HAP-1 (cell line): Measurements from ENCODE around the gene ZNF784.

Source experiments
- DNase-seq, 2 experiments: peaks; one replicate each; pipeline ENCODE4 v3.0.0-alpha.2; 2016 to 2020; ENCODE audit warnings: low spot score in 2 of 2
- H3K27me3 ChIP-seq: fragments of 250-450 bp; sonication (Bioruptor Pico); 2 replicates; pipeline ENCODE4 v1.5.1; 2020; ENCODE audit warnings: low read depth, mild to moderate bottlenecking, moderate library complexity
- H3K36me3 ChIP-seq: fragments of 250-450 bp; sonication (Bioruptor Pico); replicated peaks from 2 replicates; pipeline ENCODE4 v1.5.1; 2020; ENCODE audit warnings: mild to moderate bottlenecking
- H3K4me1 ChIP-seq: fragments of 250-450 bp; sonication (Bioruptor Pico); 2 replicates; pipeline ENCODE4 v1.5.1; 2020; ENCODE audit warnings: mild to moderate bottlenecking
- H3K4me3 ChIP-seq: fragments of 250-450 bp; sonication (Bioruptor Pico); 2 replicates; pipeline ENCODE4 v1.5.1; 2020; ENCODE audit warnings: mild to moderate bottlenecking, moderate library complexity
- H3K9me3 ChIP-seq: fragments of 250-450 bp; sonication (Bioruptor Pico); 2 replicates; pipeline ENCODE4 v1.5.1; 2020; ENCODE audit warnings: mild to moderate bottlenecking, moderate library complexity
- in situ Hi-C: fragments of 300-500 bp; cut with MboI; formaldehyde crosslinking; loops from 3 replicates; pipeline ENCODE4 v1.14.3; 2020; ENCODE audit warnings: low sequenced_read_pairs, inconsistent platforms, mixed read lengths

The ZNF784 gene

DNA sequence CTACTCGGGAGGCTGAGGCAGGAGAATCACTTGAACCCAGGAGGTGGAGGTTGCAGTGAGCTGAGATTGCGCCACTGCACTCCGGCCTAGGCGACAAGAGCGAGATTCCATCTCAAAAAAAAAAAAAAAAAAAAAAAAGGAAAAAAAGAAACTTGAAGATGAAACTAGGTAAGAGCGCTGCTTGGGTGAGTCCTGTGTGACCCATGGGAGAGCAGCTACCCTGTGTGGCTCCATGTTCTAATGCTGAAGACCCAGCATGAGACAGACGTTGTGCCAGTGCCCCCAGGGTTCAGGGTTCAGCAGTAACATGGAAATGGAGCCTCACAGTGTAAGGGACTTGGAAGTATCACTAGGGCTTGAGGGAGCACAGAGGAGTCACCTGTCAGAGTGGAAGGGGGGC, 5.9 kb downstream of the ZNF784 start:
- H3K27me3 ChIP-seq = no peaks in the 10 kb centered on the region
- no peak overlapping the region for H3K4me3 ChIP-seq
- H3K36me3 ChIP-seq = peaks cover 16% of the 10 kb centered on the region
- H3K4me1 ChIP-seq = no peaks in the 10 kb centered on the region
- H3K9me3 ChIP-seq = no peaks in the 10 kb centered on the region
- DNase-seq = no peak
- in situ Hi-C loops = no loop called here

DNA sequence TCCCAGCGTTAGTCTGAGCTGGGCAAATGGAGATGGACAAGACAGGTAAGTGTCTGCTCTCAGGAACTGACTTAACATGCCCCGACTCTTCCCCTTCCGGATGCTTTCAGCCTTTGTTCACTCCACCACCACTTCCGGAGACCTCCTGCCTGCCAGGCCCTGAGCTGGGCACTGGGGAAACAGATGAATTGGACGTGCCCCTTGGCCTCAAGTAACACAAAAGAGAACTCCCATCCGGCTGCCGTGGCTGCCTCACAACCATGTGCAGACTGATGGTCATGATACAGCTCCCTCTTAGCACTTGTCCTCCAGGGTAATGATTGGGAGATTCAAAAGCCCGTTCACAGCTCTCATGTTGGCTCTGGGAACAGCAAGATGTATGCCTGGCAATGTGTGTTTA, 6.9 kb downstream of the ZNF784 start:
- H3K36me3 ChIP-seq = peaks cover 16% of the 10 kb centered on the region

DNA sequence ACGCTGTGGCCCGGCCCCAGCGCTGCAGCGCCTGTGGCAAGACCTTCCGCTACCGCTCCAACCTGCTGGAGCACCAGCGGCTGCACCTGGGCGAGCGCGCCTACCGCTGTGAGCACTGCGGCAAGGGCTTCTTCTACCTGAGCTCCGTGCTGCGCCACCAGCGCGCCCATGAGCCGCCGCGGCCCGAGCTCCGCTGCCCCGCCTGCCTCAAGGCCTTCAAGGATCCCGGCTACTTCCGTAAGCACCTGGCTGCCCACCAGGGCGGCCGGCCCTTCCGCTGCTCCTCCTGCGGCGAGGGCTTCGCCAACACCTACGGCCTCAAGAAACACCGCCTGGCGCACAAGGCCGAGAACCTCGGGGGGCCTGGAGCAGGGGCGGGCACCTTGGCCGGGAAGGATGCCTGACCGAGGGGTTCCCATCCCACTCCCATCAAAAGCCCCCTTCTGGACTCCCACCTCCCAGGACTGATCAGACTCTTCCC, 7.9 kb downstream of the ZNF784 start:
- no peak for DNase-seq
- H3K4me3 ChIP-seq = no peak overlapping the region
- in situ Hi-C loops = no loop called here
- H3K4me1 ChIP-seq = no peaks in the 10 kb centered on the region
- no peaks in the 10 kb centered on the region for H3K27me3 ChIP-seq
- H3K36me3 ChIP-seq = peaks cover 16% of the 10 kb centered on the region
- no peaks in the 10 kb centered on the region for H3K9me3 ChIP-seq

More for the DNA sequence above, 6.9 kb downstream of the ZNF784 start:
- H3K9me3 ChIP-seq = no peaks in the 10 kb centered on the region
- in situ Hi-C loops = no loop called here
- DNase-seq = no peak
- no peaks in the 10 kb centered on the region for H3K27me3 ChIP-seq
- H3K4me1 ChIP-seq = no peaks in the 10 kb centered on the region
- H3K4me3 ChIP-seq = no peak overlapping the region

DNA sequence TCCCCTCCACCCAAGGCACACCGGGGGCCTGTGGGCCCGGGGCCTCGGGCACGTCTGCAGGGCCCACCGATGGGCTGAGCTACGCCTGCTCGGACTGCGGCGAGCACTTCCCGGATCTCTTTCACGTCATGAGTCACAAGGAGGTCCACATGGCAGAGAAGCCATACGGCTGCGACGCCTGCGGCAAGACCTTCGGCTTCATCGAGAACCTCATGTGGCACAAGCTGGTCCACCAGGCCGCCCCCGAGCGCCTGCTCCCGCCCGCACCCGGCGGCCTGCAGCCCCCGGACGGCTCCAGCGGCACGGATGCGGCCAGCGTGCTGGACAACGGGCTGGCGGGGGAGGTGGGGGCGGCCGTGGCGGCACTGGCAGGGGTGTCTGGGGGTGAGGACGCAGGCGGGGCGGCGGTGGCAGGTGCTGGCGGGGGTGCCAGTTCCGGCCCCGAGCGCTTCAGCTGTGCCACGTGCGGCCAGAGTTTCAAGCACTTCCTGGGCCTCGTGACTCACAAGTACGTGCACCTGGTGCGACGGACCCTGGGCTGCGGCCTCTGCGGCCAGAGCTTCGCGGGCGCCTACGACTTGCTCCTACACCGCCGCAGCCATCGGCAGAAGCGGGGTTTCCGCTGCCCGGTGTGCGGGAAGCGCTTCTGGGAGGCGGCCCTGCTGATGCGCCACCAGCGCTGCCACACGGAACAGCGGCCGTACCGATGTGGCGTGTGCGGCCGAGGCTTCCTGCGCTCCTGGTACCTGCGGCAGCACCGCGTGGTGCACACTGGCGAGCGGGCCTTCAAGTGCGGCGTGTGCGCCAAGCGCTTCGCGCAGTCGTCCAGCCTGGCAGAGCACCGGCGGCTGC, 8.6 kb downstream of the ZNF784 start:
- H3K4me1 ChIP-seq = no peaks in the 10 kb centered on the region
- H3K27me3 ChIP-seq = no peaks in the 10 kb centered on the region
- no peaks in the 10 kb centered on the region for H3K9me3 ChIP-seq
- H3K4me3 ChIP-seq = no peak overlapping the region
- in situ Hi-C loops = no loop called here
- H3K36me3 ChIP-seq = peaks cover 16% of the 10 kb centered on the region
- no peak for DNase-seq

DNA sequence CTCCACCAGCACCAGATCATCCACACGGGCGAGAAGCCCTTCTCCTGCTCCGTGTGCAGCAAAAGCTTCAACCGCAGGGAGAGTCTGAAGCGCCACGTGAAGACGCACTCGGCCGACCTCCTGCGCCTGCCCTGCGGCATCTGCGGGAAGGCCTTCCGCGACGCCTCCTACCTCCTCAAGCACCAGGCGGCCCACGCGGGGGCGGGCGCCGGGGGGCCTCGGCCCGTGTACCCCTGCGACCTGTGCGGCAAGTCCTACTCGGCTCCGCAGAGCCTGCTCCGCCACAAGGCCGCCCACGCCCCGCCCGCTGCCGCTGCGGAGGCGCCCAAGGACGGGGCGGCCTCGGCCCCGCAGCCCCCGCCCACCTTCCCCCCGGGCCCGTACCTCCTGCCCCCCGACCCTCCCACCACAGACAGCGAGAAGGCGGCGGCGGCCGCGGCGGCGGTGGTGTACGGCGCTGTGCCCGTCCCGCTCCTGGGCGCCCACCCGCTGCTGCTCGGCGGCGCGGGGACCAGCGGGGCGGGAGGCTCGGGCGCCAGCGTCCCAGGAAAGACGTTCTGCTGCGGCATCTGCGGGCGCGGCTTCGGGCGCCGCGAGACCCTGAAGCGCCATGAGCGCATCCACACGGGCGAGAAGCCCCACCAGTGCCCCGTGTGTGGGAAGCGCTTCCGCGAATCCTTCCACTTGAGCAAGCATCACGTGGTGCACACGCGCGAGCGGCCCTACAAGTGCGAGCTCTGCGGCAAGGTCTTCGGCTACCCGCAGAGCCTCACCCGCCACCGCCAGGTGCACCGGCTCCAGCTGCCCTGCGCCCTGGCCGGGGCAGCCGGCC, 9.4 kb downstream of the ZNF784 start:
- in situ Hi-C loops = no loop called here

DNA sequence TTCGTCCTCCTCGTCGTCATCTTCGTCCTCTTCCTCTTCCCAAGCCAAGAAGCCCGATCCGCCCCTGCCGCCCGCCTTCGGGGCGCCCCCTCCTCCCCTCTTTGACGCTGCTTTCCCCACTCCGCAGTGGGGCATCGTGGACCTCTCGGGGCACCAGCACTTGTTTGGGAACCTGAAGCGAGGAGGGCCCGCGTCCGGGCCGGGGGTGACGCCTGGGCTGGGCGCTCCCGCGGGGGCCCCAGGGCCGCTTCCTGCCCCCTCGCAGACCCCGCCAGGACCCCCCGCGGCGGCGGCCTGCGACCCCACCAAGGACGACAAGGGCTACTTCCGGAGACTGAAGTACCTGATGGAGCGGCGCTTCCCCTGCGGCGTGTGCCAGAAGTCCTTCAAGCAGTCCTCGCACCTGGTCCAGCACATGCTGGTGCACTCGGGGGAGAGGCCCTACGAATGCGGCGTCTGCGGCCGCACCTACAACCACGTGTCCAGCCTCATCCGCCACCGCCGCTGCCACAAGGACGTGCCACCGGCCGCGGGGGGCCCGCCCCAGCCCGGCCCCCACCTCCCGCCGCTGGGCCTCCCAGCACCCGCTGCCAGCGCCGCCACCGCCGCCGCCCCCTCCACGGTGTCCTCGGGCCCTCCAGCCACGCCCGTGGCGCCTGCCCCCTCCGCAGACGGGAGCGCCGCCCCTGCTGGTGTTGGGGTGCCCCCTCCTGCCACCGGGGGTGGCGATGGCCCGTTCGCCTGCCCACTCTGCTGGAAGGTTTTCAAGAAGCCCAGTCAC, 10.2 kb downstream of the ZNF784 start:
- H3K4me1 ChIP-seq = no peaks in the 10 kb centered on the region
- H3K9me3 ChIP-seq = no peaks in the 10 kb centered on the region
- H3K27me3 ChIP-seq = no peaks in the 10 kb centered on the region
- H3K36me3 ChIP-seq = peaks cover 23% of the 10 kb centered on the region
- in situ Hi-C loops = no loop called here
- no peak for DNase-seq
- no peak overlapping the region for H3K4me3 ChIP-seq

More for the DNA sequence above, 9.4 kb downstream of the ZNF784 start:
- Histone ChIP-seq H3K4me1 (no peaks in the 10 kb centered on the region), H3K9me3 (no peaks in the 10 kb centered on the region), H3K36me3 (peaks cover 17% of the 10 kb centered on the region), H3K4me3 (no peak overlapping the region), H3K27me3 (no peaks in the 10 kb centered on the region)
- no peak for DNase-seq

DNA sequence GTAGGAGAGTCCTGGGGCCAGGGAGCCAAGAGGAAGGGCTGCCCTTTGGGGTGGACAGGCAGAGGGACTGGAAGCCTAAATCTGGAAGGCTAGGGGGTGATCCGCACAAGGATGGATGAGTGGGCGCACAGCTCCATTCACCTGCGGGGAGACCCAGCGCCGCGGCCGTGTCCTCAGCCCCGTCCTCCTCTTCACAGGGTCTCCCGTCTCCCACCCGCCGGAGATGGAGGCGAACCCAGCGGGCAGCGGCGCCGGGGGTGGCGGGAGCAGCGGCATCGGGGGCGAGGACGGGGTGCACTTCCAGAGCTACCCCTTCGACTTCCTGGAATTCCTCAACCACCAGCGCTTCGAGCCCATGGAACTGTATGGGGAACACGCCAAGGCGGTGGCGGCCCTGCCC, 11.0 kb downstream of the ZNF784 start:
- DNase-seq = no peak

DNA sequence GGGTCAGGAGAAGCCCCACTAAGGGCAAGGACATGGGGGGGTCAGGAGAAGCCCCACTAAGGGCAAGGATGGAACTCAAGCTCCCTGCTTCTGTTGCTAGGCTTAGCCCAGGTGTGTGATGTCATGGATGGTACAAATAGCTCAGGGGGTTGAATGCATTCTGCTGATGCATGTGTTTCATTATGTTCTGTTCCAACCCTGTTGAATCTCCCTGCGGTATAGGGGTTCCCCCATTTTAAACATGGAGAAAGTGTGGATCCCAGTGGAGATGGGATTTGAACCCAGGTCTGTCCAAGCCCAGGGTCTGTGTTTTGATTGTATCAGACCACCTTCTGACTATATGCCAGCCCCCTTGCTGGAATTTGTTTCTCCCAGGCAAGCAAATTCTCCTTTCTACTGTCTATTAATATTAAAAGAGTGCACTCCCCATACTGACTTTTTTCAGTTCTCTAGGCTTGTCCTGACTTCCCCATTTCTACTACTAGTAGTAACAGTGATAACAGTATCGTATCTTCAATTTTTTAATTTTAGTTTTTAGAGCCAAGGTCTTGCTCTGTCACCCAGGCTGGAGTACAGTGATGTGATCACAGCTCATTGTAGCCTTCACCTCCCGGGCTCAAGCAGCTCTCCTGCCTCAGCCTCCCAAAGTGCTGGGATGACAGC, 12.3 kb downstream of the ZNF784 start:
- Histone ChIP-seq H3K9me3 (no peaks in the 10 kb centered on the region), H3K4me3 (no peak overlapping the region), H3K4me1 (no peaks in the 10 kb centered on the region), H3K36me3 (peaks cover 20% of the 10 kb centered on the region), H3K27me3 (no peaks in the 10 kb centered on the region)
- no peak for DNase-seq
- in situ Hi-C loops = no loop called here

More for the DNA sequence above, 11.0 kb downstream of the ZNF784 start:
- Histone ChIP-seq H3K4me3 (no peak overlapping the region), H3K36me3 (peaks cover 24% of the 10 kb centered on the region), H3K4me1 (no peaks in the 10 kb centered on the region), H3K27me3 (no peaks in the 10 kb centered on the region), H3K9me3 (no peaks in the 10 kb centered on the region)
- in situ Hi-C loops = no loop called here

DNA sequence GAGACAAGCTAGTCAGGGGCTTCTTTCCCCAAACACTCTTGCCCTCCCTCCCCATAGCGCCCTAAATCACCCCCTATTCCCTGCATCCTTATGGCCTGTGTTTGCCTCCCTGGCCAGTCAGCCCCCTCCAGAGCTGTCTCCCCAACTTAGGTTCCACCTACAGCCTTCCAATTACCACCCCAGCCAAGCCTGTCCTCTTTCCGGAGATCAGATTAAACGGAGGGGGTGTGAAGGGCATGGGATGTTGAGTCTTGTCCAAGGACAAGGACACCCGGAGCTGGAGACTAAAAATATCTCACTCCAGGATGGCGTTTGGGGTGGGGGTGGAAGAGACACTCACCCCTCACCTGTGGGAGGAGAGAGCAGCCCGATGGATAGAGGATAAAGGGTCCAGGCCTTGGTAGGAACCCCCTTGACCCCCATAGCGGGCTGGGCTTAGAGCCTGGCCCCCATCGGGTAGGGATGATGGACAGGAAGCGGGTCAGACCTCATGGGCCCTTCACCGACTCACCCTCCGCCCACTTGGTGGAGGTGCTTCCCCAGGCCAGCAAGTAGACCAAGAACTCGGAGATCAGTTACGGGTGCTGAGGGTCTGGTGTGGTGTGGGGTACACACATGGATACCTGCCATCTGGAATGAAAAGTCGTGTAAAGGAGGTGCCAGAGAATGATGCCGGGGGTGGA, 12.9 kb downstream of the ZNF784 start:
- no peaks in the 10 kb centered on the region for H3K9me3 ChIP-seq
- no peaks in the 10 kb centered on the region for H3K27me3 ChIP-seq
- in situ Hi-C loops = no loop called here
- no peak overlapping the region for H3K4me3 ChIP-seq
- H3K4me1 ChIP-seq = no peaks in the 10 kb centered on the region
- H3K36me3 ChIP-seq = peaks cover 16% of the 10 kb centered on the region
- no peak for DNase-seq

DNA sequence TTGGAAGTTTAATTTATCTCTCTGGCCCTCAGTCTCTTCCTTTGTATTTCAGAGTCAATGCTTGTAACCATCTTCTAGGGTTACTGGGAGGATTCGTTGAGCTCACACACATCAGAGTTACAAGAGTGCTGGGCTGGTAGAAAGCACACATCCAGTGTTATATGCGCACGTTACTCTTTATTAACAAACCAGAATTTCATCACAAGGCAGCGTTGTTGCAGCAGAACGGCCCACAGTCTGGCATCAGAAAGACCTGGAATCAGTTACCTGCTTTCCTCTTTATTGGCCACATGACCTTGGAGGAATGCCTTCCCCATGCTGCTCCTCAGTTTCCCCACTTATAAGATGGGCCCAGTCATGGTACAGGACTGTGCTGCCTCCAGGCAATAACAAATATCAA, 15.0 kb downstream of the ZNF784 start:
- no peaks in the 10 kb centered on the region for H3K9me3 ChIP-seq
- H3K4me1 ChIP-seq = peaks cover 5% of the 10 kb centered on the region; the same call in 1 of the 2 replicates
- DNase-seq = no peak
- no peak overlapping the region for H3K4me3 ChIP-seq
- in situ Hi-C loops = no loop called here
- peaks cover 7% of the 10 kb centered on the region for H3K36me3 ChIP-seq
- no peaks in the 10 kb centered on the region for H3K27me3 ChIP-seq

DNA sequence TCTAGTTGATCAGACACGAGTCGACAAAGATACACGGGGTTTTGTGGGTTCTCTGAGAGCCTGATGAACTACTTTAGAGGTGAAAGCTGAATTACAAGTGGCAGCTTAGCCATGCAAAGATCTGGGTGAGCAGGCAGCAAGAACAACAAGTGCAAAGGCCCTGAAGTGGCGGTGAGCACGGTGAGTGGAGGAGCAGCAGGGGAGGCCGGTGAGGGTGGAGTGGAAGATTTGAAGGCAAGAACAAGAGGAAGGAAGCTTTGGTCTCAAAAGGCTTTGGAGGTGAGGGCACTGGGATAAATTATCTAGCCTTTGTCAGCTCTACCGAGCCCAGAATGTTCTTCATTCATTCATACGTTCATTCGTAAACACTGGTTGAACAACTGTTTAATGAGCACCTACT, 17.5 kb downstream of the ZNF784 start:
- Histone ChIP-seq H3K4me3 (peak overlapping the region; percentile 56; the same call in 1 of the 2 replicates), H3K9me3 (no peaks in the 10 kb centered on the region), H3K27me3 (no peaks in the 10 kb centered on the region), H3K36me3 (peaks cover 7% of the 10 kb centered on the region), H3K4me1 (peaks cover 5% of the 10 kb centered on the region; the same call in 1 of the 2 replicates)
- no peak for DNase-seq
- in situ Hi-C loops = no loop called here

DNA sequence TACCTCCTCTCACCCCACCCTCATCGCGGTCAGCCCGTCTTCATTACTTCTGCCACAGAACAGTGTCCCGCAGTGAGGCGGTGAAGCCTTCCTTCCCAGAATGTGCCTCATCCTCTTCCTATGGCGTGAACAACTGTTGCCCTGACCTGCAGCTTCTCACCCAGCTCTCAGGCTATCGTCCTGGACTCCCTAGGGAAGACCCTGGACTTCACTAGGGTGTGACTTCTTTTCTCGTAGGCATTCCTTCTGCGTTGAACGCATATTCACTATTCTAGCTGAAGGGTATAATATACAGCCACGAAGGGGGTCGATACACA, 17.9 kb downstream of the ZNF784 start:
- in situ Hi-C loops = no loop called here
- Histone ChIP-seq H3K27me3 (no peaks in the 10 kb centered on the region), H3K36me3 (peaks cover 7% of the 10 kb centered on the region), H3K4me3 (peak overlapping the region; percentile 56), H3K4me1 (peaks cover 5% of the 10 kb centered on the region; the same call in 1 of the 2 replicates), H3K9me3 (no peaks in the 10 kb centered on the region)
- no peak for DNase-seq
